Activated gamma-delta T cell treated with anti-CD3 and anti-CD28 coated beads, Interleukin-2, amount 50 U/mL, for 16 hours (primary cell): ENCODE data around the gene DLGAP5.

ENCODE experiments used
- DNase-seq: peaks from one replicate; pipeline ENCODE4 v3.0.0-alpha.2; 2020; ENCODE audit warnings: low read depth

Gene DLGAP5

DNA sequence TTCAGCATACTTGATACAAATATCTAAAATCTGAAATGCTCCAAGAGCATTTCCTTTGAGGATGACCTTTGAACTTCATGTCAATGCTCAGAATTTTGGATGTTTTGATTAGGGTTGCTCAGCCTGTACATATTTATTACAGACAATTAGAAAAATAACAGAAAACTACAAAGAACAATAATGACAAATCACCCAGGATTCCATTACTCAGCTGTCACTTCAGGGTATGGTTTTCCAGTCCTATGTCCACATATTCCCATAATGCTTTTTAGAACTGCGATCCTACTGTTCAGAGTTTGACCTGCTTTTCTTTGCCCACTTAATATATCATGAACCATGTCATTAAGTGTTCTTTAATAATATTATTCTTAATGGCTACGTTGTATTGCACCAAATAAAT is 11.4 kb downstream of the DLGAP5 start:
- DNase-seq: no peak

DNA sequence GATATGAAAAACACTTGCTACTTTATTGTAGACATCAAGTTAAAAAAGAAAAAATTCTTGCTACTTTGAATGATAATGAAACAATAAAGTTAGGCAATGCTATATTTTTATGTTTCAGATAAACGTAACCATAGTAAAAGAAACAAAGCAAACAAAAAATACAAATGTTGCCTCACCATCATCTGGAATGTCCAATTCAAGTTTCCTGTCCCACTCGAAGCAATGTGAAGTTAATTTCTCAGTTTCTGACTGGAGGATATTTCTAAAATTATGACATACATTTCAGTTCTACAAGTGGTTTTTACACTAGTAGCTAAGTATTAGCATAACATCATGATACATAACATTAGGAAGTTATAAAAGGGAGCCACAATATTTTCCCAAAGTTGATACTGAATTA is 20.9 kb downstream of the DLGAP5 start:
- DNase-seq: no peak

DNA sequence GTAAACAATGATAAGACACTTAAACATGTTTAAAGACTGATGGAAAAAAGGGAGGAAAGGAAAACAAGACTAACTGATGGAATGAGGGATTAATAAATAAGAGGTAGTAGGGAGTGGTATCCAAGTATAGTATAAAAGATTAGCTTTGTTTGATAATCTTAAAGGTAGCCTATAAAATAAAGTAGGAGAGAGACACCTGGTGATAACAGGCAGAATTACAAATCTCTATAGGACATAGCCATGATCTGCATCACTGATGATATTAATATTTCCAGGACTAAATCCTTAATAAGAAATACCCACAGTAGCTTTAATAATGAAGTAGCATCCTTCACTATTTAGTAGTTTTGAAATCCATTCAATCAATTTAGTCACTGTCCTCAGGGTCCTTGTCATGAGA is 30.4 kb downstream of the DLGAP5 start:
- DNase-seq: no peak

DNA sequence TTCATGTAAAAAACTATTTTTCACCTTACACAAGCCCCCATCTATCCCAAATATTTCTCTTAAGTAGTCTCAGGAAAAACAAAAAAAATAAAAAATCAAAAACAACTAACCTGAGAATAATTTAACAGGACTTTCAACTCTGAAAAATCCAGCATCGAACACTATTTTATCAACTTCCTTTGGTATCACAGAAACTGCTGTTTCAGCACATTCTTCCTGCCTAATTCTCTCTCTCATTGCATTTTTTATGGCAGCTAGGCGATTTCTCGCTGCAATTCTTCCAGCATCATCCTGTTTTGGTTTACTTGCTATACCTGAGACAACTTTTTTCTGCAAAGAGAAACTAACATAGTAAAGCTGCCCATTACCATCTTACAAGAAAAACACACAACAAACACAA is 33.0 kb downstream of the DLGAP5 start:
- no peak for DNase-seq

DNA sequence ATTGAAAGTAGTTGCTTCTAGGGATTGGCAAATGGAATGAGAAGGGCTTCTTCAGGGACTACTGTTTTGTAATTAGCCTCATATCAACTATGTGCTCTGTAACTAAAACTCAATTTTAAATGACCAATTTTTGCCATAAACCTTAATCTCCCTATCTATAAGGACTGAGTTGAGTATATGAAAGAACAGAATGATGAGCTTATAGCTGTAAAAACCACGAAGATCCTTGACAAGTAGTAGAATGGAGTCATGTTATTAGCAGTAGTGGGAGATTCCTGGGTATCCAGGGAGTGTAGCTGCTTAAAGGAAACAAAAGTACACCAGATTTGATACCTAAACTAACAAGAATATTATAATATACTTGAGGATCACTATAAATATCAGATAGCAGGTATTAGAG is 34.3 kb downstream of the DLGAP5 start:
- no peak for DNase-seq

DNA sequence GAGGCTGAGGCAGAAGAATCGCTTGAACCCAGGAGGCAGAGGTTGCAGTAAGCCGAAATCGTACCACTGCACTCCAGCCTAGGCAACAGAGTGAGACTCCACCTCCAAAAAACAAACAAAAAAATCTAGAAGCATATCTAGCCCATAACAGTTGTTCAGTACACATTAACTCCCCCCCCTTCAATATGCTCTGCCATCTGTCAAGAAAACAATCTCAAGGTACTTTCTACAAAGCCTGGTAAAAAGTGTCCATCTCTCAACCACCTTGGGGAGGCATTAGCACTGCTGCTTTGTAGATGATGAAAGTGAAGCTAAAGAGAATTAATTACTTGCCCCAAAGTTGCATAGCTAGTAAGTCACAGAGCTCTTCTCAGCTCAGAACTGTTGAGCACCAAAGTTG is 37.4 kb downstream of the DLGAP5 start:
- DNase-seq: no peak

DNA sequence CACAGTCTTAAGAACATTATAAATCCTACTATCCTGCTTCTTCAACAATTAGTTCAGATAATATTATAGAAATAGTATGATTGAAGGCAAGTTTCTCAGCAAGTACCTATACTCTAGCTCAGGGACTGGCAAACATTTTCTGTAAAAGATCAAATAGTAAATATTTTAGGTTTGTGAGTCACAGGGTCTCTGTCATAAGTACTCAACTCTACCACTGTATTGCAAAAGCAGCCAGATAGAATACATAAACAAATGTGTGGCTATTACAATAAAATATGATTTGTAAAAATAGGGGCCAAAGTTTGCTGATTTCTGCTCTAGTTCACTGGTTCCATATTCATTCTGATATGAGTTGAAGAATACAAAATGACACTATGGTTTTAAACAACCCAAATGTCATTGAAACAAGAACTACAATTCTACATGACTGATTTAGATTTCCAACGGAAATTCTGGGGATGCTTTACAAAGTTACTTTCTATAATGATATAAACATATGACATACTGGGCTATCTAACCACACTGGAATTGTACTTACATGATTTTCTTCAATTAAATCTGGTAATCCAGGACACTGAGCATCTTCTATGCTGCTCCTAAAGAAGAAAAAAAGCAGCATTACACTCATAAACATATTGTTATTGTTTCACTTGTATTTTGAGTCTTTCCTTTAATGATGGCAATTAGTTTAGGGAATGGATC is 39.2 kb downstream of the DLGAP5 start:
- DNase-seq: no peak

DNA sequence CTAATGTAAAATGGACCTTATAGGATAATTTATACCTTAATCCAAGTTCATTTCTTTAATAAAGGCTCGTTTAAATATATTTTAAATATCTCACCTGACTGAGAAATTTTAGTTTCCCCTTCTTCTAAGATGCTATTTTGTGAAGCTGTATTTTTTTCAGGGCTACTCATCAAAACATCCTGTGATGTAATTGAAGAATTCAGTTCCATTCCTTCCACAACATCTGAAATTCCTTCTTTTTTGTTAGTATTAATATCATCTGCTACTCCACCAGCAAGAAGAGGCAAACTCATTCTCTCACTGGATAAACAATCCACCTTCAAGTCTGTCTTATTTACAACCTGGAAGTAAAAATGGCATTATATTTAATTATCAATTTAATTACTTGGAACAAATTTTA is 39.8 kb downstream of the DLGAP5 start:
- DNase-seq: no peak

DNA sequence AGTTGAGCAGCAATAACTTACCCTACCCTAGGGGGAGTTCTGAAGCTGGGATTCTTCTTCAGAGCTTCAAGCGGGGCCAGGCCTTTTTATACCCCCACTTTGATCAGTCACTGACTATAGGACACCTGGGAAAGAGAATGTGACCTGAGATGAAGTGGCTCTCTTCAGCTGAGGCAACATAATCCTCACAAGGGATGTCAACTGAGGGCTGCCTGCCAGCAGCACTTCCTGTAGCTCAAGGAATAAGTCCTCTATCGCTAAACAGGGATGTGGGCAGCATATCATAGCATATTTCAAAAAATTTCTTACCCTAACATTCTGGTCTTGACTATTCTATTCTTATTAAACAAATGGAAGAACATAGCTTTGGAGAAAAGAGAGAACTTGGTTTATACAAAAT is 45.0 kb downstream of the DLGAP5 start:
- no peak for DNase-seq

DNA sequence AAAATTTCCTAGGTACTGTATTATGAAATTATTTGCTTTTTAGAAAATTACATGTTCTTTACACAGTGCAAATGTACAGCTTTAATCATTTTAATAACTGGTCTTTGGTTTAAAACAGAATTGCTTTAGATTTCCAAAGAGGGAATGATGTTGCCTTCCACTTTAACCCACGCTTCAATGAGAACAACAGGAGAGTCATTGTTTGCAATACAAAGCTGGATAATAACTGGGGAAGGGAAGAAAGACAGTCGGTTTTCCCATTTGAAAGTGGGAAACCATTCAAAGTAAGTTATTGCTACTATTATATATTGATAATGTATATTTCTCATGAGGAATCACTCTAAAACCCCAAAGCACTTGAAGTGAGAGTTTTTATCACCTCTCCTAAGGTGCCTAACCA is 48.9 kb downstream of the DLGAP5 start:
- no peak for DNase-seq

DNA sequence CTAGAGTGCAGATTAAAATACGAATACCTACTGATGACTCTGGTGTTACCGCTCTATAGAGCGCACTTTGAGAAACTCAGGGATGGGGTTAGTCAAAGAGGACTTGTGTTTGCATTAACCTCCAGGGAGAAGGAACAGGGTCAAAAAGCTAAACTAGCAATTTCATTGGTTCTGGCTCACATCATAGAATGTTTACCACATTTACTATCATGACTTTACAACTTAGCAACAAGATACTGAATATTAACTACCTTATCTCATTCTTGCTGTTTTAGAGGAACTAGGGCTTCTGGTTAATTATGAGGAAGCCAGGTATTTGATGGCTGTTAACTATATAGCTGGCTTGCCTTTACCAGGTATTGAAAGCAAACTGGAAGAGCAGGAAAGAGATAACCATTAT is 49.6 kb downstream of the DLGAP5 start:
- DNase-seq: no peak

DNA sequence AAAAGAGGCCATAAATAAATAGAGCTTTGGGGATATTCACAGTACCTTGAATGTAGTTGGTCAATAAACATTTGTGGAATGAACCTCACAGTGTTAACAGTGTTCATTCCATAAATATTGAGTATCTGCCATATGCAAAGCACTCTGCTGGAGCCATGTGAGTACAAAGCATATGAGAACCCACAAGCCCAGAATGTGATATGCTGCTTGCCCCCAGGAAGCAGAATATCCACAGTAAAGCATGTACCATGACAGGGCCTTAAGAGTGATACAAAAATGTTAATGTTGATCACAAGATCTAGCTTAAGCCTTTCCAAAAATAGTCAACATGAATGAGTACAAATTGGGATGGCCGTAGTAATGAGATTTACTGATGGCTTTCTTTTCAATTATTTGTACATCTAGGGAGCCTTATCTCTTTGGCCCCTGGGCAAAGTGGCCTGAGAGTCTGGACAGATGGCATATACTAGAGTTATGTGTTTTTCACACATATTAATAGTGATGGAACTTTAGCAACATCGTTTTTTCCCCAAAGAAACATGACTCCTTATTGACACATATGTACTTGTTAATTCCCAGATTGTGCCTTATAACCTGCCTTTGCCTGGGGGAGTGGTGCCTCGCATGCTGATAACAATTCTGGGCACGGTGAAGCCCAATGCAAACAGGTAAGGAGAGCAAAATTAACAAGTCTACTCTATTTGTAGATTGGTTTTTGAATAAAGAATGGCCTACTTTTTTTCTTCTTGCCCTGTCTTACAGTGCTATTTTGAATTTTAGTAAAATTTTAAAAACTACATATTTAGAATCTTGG is 51.5 kb downstream of the DLGAP5 start:
- no peak for DNase-seq

DNA sequence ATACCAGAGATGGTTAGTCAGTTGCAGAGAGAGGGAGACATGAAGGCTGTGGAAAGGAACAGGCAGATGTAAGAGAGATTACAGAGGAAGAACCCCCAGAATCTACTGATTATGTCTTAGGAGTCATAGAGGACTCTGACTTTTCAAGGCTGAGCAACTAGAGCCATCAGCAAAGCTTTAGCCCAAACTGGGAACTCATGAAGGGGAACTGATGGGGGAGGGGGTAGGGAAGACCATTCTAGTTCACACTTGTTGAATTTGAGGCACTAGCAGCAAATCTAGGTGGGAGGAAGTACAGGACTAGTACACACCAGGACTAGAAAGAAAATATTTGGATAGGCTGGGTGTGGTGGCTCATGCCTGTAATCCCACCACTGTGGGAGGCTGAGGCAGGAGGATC is 52.2 kb downstream of the DLGAP5 start:
- DNase-seq: no peak

DNA sequence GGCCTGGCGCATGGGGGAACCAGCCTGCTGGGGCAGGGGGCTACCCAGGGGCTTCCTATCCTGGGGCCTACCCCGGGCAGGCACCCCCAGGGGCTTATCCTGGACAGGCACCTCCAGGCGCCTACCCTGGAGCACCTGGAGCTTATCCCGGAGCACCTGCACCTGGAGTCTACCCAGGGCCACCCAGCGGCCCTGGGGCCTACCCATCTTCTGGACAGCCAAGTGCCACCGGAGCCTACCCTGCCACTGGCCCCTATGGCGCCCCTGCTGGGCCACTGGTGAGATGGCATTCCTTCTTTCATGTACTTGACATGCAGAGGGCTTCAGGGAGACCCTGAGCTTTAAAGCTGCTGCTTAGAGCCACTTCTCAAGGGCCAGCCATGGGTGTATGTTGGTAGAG is 53.3 kb downstream of the DLGAP5 start:
- no peak for DNase-seq

DNA sequence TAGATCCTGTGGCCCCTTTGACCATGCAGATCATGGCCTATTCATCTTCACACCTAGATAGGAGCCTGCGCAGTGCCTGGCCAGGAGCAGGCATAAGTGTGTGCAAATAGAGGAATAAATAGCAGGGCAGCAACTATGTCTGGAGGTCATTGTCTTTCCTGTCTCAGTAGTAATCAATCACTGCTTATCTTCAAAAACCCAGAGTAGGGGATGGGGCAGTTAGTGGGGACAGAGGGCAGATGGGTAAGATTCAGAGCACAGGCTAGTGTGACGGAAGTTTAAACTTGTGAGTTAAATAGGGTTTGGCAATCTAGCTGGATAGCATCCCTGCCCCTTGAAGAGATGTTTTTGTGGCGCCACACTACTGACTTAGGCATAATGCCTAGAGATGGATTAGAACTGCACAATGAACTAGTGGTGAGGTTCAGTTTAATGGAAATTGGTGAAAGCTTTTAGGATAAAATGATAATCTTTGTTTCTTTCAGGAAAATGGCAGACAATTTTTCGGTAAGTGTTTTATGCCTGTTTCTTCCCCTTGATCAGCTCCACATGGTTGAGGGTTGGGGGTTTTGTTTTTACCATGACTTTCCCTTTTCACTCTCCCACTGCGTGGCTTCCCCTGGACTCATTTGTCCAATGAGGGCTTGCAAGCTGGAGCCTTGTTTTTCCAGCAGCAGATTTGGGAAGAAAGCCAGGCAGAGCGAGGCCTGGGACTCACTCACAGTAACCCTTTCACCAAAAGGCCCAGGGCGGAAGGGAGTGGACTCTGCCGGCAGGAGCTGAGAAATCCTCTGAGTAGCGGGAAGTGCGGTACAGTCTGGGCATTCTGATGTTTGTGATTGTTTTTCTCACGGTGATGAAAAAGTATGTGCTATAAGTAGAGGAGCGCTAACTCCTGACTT is 54.2 kb downstream of the DLGAP5 start:
- no peak for DNase-seq

DNA sequence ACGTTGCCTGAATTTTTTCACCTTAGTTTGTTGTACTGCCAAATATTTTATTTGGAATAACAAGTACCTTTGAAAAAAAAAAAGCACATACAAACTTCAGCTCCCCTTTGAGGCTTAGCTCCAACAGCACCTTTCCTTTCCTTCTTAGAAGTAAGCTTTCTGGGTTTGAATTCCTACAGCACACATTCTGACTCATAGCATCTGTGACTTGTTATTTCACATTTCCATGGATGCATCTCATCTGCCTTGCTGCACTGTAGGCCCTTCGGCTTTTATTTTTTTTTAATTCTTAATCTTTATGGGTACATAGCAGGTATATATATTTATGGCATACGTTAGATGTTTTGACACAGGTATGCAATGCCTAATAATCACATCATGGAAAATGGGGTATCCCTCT is 55.1 kb downstream of the DLGAP5 start:
- DNase-seq: no peak

DNA sequence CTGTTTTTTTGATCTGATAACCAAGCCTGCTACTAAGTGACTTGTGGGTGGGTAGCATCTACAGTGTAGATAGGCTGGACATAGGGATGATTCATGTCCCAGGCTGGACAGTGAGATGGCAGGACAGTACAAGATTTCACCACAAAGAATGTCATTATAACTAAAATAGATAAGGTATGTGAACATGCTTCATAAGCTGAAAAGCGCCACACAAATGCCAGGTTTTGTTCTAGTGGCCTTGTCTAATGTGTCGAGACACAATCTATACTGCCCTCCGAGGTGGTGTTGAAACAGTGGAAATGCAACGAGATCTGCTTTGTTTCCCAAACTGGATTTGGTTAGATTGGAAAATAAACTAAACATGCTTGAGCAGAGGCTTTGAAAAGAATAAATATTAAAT is 58.0 kb downstream of the DLGAP5 start:
- no peak for DNase-seq

DNA sequence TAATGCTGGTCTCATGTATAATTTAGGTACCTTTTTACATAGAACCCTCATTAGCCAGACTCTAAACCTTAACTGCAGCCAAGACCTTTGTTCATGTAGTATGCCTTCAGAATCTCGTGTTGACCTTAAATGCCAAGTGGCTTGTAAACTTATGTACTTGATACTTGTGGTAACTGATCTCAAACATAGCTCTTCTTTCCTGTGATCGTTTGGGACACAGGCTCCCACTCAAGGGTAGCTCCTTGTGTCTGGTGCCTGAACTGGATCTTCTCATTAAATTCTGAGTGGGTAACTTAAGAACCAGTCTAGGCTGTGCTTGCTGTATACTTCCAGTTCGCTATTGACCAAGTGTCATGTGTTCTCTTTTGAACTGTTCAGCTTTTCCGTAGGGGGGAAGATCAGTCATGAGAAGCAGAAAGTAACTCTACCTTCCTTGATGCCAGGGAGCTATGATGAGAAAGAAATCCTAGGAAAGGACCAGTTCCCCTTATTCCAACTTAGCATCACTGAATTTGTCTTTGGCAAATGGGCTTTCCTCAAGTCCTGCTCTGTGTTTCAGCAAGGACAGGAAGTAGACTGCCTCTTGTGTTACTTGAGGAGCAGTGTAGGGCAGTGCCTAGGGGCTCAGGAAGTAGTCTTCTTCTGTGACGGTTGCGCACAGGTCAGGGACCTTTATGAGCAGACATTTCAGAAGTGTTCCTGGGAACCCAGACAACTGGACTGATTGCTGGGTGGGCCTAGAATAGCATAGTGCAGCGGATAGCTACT is 59.8 kb downstream of the DLGAP5 start:
- no peak for DNase-seq

DNA sequence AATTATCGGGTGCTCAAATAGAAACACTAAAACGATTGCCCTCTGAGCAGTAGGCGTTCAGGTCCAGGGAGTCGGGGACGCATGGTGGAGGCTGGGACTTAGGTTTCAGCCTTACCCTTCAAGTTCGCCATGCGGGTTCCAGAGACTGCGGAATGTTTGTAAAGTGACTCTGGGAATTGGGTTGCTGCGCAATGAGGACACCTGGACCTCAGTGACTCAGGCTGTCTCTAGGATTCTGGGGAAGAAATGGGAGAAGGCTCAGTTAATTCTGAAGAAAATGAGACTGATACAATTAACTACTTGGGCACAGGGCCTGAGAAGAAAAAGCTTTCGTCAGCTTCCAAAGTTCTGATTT is 61.2 kb downstream of the DLGAP5 start:
- no peak for DNase-seq

DNA sequence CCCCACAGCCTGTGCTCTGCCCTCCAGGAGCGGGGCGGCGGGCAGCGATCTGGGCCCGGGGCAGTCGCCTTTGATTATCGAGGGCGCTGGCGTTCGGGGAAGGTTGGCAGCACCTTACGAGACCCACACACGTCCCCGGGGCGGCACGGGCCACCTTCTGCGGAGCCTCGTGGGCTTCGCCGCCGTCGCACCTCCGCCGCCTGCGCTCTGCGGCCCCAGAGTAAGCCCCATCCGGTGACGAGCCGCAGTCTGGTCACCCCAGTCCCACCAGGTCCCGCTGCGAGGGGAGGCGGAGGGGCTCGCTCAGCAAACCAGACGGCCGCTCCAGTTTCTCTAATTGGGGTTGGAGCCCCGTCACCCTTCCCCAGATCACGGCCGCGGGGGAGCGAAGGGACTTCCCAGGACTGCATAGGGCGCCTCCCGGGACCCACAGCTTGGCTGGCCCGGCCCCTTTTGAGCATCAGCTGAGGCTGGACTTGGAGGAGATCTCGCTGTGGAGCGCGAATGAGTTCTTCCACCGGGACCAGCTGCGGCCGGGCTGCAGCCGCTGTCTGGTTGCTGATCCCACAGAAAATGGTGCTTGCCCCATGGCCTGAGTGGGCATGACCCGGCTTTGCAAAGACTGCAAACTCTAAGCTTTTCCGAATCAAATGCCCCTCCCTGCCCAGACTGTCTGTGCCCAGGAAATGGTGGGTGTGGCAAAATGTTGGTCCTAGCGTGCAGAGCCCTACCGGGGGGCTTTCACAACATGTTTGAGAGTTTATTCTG is 61.8 kb downstream of the DLGAP5 start:
- peak; percentile 28 for DNase-seq

DNA sequence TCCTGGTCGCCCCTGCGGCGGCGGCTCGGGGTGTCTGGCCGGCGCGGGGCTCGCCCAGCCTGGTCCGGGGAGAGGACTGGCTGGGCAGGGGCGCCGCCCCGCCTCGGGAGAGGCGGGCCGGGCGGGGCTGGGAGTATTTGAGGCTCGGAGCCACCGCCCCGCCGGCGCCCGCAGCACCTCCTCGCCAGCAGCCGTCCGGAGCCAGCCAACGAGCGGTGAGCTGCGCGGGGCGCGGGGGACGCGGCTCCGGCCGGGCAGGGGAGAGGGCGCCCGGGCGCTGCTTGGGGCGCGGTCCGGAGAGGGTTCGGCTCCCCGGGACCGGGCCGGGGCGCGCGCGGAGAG is 62.3 kb downstream of the DLGAP5 start, which contains the start of gene LGALS3:
LGALS3 (plus strand) TSS at position 167 of the 342 bp plus-strand sequence. CDS start 8,122 bp downstream, outside the sequence.
- DNase-seq: no peak
